Measurements from ENCODE around the gene PTH1R. TPM values are rescaled to one million over a fixed set of nuclear protein-coding genes. Genes with fewer than 3 reads are reported as not detected.

PTH1R gene
- total and polyA plus RNA-seq, 12 donors, result 1.5 to 89.8 (median 4.2) TPM

GRCh38 chr3:46930166-46930944, 52.8 kb downstream of the PTH1R start:
- H3K27ac ChIP-seq, result peak overlapping the region; percentile 51 to 90 (median 80)
- peaks cover 0 to 27% (median 2%) of the 10 kb centered on the region in 9 donors for H3K36me3 ChIP-seq
- DNase-seq, result no peak
- peaks cover 51 to 100% (median 99%) of the 10 kb centered on the region in 9 donors for H3K4me1 ChIP-seq
- intact Hi-C loops (cut with DNase I), result loop anchor here in 4 of 10 donors (2.0 to 5.0 kb wide), 3 partner anchors 18 to 47 kb away; partner anchors contain the start of genes CCDC12 (in 3 of the 4) and NBEAL2 (in 3 of the 4)
- no peak for ATAC-seq
- no peaks in the 10 kb centered on the region for H3K9me3 ChIP-seq
- WGBS, 2 donors, result 63 to 74% methylated on average over 9 of the region's 9 CpGs
- no peak overlapping the region for H3K4me3 ChIP-seq
- no peak for TF ChIP-seq CTCF (IDR thresholded peaks at IDR 0.05)
- no peaks in the 10 kb centered on the region for H3K27me3 ChIP-seq

- peaks cover 51 to 100% (median 99%) of the 10 kb centered on the region in 9 donors for H3K4me1 ChIP-seq
- H3K27ac ChIP-seq, result peak overlapping the region; percentile 51 to 90 (median 80)
- WGBS, 2 donors, result 66 to 67% methylated on average over 3 of the region's 3 CpGs
- no peaks in the 10 kb centered on the region for H3K27me3 ChIP-seq
- H3K9me3 ChIP-seq, result no peaks in the 10 kb centered on the region
- DNase-seq (no peak), ATAC-seq (no peak)
- peaks cover 0 to 22% (median 0%) of the 10 kb centered on the region in 9 donors for H3K36me3 ChIP-seq
- no peak overlapping the region for H3K4me3 ChIP-seq
- intact Hi-C loops (cut with DNase I), result loop anchor here in 4 of 10 donors (2.0 to 5.0 kb wide), 3 partner anchors 18 to 46 kb away; partner anchors contain the start of genes CCDC12 (in 3 of the 4) and NBEAL2 (in 3 of the 4)
- TF ChIP-seq CTCF (IDR thresholded peaks at IDR 0.05), result no peak
Observed at GRCh38 chr3:46930945-46931403, 53.5 kb downstream of the PTH1R start.

GRCh38 chr3:46931631-46932331, 54.3 kb downstream of the PTH1R start:
- DNase-seq (peak in 1 of 2 donors; percentile 61), ATAC-seq (peak in 1 of 8 donors; percentile 10)
- no peak overlapping the region for H3K4me3 ChIP-seq
- 23 to 25% methylated on average over 6 of the region's 6 CpGs for WGBS, 2 donors
- H3K36me3 ChIP-seq, result peaks cover 0 to 22% (median 0%) of the 10 kb centered on the region in 9 donors
- H3K27ac ChIP-seq, result peak overlapping the region; percentile 51 to 90 (median 80)
- H3K9me3 ChIP-seq, result no peaks in the 10 kb centered on the region
- intact Hi-C loops (cut with DNase I), result loop anchor here in 4 of 10 donors (2.0 to 5.0 kb wide), 3 partner anchors 17 to 46 kb away; partner anchors contain the start of genes CCDC12 (in 3 of the 4) and NBEAL2 (in 3 of the 4)
- no peak for TF ChIP-seq CTCF (IDR thresholded peaks at IDR 0.05)
- peaks cover 54 to 100% (median 99%) of the 10 kb centered on the region in 9 donors for H3K4me1 ChIP-seq
- no peaks in the 10 kb centered on the region for H3K27me3 ChIP-seq
